ENCODE measurements around the gene VN1R2.
"Not testable (repeated sequence)": the region's sequence is repeated elsewhere in the genome, so short reads cannot be mapped to it uniquely, and the experiment has no call there.

- peak; percentile 21 for TF ChIP-seq CTCF (conservative IDR thresholded peaks at IDR 0.05)
- TF ChIP-seq ZFX (IDR thresholded peaks at IDR 0.05), result not testable (repeated sequence)
Observed at GRCh38 chr19:53257715-53258342, at the start of gene VN1R2.

Measured in C4-2B (cell line).